Activated T-cell treated with anti-CD3 and anti-CD28 coated beads, Interleukin-2, amount 50 U/mL, for 4 hours (primary cell): ENCODE measurements around the gene RGPD3. TPM values are rescaled to one million over a fixed set of nuclear protein-coding genes. Genes with fewer than 3 reads are reported as not detected.

ENCODE experiments used
- ATAC-seq, 2 donors: fragments of 200-7000 bp; cut with Tn5 transposase; one replicate each; pipeline ENCODE4 v1.10.0; 2021
- DNase-seq: peaks from one replicate; pipeline ENCODE4 v3.0.0-alpha.2; 2020
- H3K27me3 Mint-ChIP-seq: one replicate; pipeline ENCODE4 v1.8.0; 2021; ENCODE audit warnings: low read depth, mixed read lengths
- H3K36me3 Mint-ChIP-seq: one replicate; pipeline ENCODE4 v1.8.0; 2022; ENCODE audit warnings: mixed read lengths; ENCODE audit not compliant: insufficient read depth
- H3K4me1 Mint-ChIP-seq: one replicate; pipeline ENCODE4 v1.8.0; 2021; ENCODE audit warnings: low read depth, mixed read lengths
- H3K4me3 Mint-ChIP-seq: one replicate; pipeline ENCODE4 v1.8.0; 2021; ENCODE audit warnings: mild to moderate bottlenecking, moderate library complexity, mixed read lengths
- H3K9me3 Mint-ChIP-seq: one replicate; pipeline ENCODE4 v1.8.0; 2021; ENCODE audit warnings: mixed read lengths
- total RNA-seq, 3 donors: library from RNA; stranded (reverse); gene quantifications; one replicate each; pipeline ENCODE4 v1.2.1, GENCODE V29; 2021

The RGPD3 gene
- total RNA-seq, 3 donors from 2014 or later: 0.16 to 0.33 (median 0.32) TPM

DNA sequence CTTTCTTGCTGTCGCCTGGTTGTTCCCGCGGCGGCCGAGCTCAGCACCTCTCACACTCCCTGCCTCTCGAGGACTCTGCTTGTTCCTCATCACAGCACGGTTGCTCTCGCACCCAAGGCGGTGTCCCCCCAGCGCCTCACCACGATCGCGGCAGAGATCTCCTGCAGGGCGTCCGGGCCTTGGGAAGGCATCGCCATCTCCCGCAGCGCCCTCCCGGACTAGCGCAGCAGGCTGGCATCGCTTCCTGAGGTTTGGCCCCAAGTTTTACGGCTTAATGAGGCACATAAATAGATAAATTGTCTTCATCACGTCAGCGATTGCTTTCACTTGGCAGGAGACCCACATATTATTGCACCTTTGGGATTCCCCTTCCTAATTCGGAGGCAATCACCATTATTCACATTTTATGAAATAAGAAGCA is 125.4 kb downstream of the RGPD3 start:
- peaks cover under 1% of the 10 kb centered on the region for H3K4me1 Mint-ChIP-seq
- peaks cover 4% of the 10 kb centered on the region for H3K9me3 Mint-ChIP-seq

DNA sequence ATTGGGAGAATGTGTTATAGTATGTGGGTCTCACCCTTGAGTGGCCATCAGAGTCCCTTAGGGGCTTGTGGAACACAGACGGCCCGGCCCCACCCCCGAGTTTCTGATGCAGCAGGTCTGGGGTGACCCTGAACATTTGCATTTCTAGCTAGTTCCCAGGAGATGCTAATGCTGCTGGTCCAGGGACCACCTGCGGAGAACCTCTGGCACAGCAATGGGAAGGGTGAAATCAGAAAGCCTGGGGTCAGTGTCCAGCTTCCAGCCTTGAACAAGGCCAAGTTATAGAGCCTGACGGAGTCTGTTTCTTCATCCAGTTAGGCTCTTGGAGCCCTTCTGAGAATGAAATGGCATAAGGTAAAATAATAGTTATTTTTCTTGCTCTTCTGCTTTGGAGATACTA is 126.5 kb downstream of the RGPD3 start:
- Mint-ChIP-seq H3K4me1 (no peaks in the 10 kb centered on the region), H3K36me3 (no peaks in the 10 kb centered on the region), H3K9me3 (peaks cover 4% of the 10 kb centered on the region), H3K4me3 (no peak overlapping the region), H3K27me3 (no peaks in the 10 kb centered on the region)
- ATAC-seq (no peak), DNase-seq (no peak)

More for the DNA sequence above, 125.4 kb downstream of the RGPD3 start:
- Mint-ChIP-seq H3K4me3 (no peak overlapping the region), H3K36me3 (no peaks in the 10 kb centered on the region), H3K27me3 (no peaks in the 10 kb centered on the region)
- DNase-seq (no peak), ATAC-seq (no peak)

Other genes starting within 250 kb of the RGPD3 start
- under 1 TPM; 0.11 to 0.21 (median 0.18) TPM for gene CD8B2, start 19.0 kb upstream of the RGPD3 start, total RNA-seq